Hematopoietic multipotent progenitor cell treated with erythropoietin and hydrocortisone succinate and interleukin-3 and kit ligand, for 17 days (in vitro differentiated cells): ENCODE measurements around the gene ABCC9.

ENCODE experiments used
- DNase-seq: peaks from one replicate; pipeline ENCODE4 v3.0.0-alpha.2; 2015; ENCODE audit warnings: low spot score

The ABCC9 gene

DNA sequence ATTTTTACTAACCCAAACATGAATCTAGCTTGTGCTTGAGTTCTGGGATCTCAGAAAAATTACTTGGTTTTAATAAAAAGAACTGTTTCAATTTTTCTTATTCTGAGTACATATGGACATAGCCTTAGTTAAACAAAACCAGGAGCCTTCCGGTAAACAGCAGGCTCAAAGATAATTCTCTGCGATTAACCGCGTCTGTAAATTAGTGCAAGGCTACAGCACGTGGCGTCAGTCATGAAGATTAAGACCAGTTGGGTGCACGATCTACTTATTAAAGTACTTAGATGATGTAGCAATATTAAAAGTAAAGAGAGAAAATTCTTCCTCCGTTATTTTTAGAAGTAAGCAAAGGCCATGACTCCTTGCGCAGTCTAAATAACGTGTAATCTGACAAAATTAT, 167.4 kb downstream of the ABCC9 start:
- no peak for DNase-seq

DNA sequence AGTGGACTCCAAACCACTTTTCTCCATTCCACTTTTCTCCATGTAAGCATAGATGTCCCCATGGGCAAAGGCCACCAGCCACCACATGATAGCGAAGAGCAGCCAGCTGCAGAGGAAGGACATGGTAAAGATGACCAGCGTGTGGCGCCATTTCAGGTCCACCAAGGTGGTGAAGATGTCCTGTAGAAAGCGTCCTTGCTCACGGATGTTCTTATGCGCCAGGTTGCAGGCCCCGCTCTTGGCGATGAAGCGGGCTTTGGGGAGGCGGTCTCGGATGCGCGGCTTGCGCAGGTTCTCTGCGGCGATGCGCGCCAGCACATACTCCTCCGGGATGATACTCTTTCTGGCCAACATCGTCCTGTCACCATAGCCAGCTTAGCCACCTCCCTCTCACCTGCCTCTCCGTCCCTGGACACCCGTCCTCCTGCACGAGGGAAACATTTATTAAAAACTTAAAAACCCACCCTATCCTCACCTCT, 167.9 kb downstream of the ABCC9 start:
- no peak for DNase-seq

DNA sequence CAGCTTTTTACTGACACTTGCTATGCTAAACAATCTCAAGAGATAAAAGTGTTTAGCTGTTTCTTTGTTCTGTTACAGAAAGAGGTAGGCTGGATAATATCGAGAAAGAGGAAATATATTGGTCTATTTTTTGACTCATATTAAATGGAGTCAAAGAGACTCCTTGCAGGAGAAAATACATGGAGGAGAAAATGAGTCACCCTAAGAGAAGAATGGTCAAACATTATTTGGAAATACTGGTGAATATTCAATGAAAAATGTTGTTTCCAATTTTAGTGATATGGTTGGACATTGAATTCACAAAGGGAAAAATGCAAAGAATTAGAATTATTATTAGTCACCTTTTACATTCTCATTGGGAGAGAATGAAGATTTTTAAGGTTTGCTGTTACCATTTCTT, 169.9 kb downstream of the ABCC9 start:
- no peak for DNase-seq

DNA sequence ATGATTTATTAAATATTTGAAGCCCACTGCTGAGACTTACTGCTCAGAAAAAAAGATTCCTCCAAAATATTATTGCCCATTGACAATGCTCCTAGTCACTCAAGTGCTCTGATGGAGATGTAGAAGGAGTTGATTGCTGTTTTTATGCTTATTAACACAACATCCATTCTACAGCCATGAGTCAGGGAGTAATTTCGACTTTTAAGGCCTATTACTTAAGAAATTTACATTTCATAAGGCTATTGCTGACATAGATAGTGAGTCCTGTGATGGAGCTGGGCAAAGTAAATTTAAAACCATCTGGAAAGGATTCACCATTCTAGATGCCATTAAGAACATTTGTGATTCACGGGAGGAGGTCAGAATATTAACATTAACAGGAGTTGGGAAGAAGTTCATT, 171.9 kb downstream of the ABCC9 start:
- no peak for DNase-seq

DNA sequence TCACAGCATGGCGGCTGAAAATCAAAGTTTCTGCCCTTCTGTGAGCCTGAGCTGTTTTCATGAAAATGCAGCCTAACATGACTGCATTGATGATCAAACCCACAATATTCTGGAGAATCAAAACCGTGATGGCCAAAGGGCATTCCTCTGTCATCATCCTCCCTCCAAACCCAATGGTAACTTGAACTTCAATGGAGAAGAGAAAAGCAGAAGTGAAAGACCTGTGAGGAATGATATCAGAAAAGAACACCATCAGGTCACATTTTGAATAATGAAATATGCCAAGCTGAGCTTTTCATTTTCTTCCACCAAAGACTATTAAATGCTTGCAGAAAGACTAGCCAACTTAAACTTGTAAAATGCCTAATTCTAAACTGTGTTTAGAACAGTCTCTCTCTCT, 174.8 kb downstream of the ABCC9 start:
- DNase-seq, result no peak

DNA sequence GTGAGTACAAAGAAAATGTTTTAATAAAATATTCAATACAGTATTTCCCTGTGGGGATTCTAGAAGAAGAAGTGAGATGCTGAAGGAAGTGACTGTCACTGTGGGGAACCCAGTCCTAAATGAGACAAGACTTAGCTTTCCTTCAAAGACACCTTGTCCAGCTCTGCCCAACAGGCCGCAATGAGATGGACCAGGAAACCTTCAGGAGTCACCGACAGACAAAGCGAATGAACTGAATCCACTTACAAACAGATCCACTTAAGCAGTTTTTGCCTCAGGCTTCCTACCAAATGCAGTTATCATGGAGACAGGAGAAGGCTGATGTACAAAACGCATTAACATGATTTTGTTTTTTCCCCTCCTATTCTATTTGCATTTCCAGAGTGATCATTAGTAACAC, 176.3 kb downstream of the ABCC9 start:
- no peak for DNase-seq

DNA sequence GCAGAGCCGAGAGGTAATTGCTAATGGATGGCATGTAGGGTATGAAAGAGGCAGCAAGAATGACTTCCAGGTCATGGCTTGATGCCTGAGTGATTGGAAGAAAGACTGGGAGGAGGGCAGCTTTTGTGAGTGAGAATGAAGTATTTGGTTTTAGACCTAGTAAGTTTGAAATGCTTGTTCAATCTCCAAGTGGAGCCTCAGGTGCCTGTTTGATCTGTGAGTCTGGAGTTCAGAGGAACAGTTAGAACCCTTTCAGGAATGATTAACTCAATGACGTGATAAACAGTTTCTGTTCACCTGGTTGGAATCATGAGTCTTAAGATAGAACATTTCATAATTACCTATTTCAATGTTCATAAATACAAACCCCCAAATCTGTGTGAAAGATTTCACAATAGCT, 177.2 kb downstream of the ABCC9 start:
- DNase-seq, result no peak

DNA sequence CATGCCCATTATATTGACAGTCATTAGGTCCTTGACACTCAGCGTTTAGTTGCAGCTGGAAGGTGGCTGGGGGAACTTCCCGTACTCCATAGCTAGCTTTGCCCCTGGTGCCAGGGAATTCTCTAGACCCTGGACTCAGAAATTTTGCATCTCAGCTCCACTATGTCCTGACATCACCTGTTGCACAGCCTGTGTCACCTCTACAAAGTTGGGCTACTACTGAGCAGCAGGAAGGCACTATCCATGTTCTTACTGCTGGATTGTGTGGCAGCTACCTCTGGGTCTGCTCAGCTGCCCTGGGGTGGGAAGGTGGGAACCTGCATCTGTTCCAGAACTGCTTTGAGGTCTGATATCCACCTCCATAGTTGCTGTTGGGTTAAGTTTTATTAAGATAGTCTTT, 177.7 kb downstream of the ABCC9 start:
- DNase-seq, result no peak

DNA sequence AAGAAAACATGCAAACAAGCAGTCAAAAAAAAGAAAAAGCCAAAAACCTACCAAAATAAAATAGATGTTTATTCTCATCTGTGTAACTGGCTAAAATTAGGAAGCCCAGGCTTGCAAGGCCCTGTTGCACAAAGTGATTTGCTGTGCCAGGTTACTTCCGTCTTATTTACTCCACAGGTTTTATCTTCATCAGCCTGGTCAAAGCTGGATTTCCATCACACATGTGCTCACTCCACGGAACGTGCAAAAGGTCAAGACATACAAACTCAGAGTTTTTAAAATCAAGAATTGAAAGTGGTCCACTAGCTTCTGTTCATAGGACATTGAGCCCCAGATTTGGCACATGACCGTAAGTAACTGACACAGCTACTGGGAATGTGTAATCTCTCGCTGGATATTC, 181.5 kb downstream of the ABCC9 start:
- no peak for DNase-seq

DNA sequence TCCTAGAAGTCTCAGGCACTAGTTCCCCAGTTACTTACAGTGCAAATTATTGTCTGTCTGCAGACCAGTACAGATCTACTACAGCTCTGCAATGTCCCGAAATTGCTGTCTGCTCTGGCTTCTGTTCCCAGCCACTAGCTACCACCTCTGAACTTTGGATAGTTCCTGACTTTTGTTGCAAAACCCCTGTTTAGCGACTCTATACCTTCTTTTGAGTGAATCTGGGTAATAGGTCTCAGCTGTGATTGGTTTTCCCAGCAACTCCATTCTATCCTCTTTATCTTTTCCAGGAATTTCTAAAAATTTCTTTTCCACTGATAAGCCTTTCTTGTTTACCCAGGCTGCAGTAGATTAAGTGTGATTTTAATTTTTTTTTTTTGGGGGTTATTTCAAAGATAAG, 183.5 kb downstream of the ABCC9 start:
- no peak for DNase-seq

DNA sequence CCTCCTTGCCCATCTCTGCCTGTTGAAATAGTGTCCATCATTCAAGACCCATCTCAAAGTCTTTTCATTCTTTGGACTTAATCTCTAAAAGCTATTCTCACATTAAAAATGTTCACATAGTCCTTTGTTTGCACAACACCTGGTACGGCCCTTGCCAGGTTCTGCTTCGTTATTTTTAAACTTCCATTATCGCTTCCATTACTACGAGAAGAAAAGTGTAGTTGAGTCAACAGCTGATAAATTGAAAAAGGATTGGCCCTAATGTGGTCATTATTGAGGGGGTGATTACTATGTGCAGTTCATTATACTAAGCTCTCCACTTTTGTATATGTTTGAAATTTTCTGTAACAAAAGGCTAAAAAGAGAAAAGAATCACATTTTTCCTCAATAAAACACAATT, 184.5 kb downstream of the ABCC9 start:
- DNase-seq, result no peak

DNA sequence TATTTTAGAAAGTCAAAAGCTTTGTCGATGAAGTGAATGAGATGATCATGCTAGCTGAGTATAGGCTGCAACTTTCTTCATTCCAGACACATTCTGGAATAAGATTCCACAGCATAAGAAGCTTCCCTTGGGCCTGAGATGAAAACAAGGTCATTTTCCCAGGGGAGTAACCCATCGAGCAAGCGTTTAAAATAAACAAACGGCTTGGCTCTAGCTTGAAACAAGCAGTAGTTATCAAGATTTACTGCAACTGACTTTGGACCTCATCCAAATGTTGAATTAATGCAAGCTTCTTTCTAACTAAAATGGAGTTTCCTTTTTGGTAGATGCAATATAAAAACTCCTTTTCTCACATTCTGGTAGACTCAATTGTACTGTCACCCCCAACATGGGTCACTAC, 189.7 kb downstream of the ABCC9 start:
- no peak for DNase-seq
